ENCODE data around the gene VPS52.
A peak's percentile ranks its signal among the peaks of the same experiment; 100 is the strongest.

VPS52 gene

DNA sequence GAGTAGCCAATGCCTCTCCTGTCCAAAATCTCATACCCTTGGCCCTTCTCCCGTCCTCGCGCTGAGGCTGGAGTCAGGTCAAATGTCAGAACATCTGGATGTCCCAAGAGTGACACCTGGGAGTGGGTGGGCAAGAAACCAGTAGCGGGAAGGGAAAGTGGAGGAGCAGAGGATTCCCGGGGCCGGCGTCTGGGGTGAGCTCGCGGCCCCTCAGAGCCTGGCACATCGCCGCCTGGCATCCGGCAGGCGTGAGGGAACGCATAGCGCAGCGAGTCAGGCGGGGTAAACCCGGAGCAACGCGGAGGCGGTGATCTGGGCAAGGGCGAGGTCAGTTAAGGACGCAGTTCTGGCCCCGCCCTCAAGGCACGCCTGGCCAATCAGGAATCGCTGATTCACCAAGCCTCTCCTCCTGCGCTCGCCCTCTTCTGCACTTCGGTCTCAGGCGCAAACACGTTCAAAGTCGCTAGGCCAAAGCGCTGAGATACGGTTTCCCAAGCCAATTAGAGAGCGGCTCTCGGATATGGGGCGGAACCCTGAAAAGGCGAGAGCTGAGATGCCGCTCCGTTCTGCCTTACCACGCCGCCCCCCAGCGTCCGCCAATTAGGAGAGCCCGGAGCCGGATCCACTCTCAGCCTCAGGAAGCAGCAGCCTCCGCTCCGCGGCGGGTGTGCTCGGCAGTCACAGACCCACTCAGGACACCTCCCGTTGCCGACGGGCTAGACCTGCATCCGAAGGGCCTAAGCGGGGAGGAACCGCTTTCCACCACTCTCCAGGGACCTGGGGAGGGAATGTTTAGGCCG lies 22.5 kb downstream of the VPS52 start (continued):
- TF ChIP-seq ZNF16 (tag by site-specific recombination; IDR thresholded peaks at IDR 0.05; ENCODE audit: low read depth) (no peak), ZNF785 (tag by site-specific recombination; IDR thresholded peaks at IDR 0.05) (no peak), SCRT2 (tag by site-specific recombination; IDR thresholded peaks at IDR 0.05) (no peak)

DNA sequence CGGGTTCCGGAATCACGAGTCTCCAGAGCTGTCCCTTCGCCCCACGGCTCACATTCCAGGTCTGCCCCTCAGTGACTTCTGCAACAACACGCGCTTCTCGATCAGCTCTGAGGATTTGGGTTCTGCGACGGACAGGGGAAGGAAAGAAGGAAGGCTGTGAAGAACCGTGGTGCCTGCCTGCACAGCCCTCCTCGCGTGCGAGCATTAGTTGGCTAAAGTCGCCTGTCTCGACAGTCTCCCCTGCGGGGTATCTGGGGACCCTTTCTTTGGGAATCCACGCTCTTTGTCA lies 23.1 kb downstream of the VPS52 start:
- peak overlapping the region; percentile 34 for H3K4me3 ChIP-seq (ENCODE audit: low read depth, low read length)
- CTCF ChIA-PET = interaction anchor here (0.6 to 6.1 kb wide), 56 partner anchors 9 to 801 kb away, joined by 3 to 76 read pairs (median 6); partner anchors contain the start of genes HSD17B8 and RING1
- peak overlapping the region; percentile 88 for H3K27ac ChIP-seq (ENCODE audit: extremely low read depth, low read depth, low read length)
- H3K36me3 ChIP-seq (ENCODE audit: control insufficient read depth in 2 of 2, insufficient read depth in 1 of 2, low read length in 2 of 2) = peaks cover 14 to 20% of the 10 kb centered on the region in 2 experiments; a peak in 2 of 3 replicates
- H3K4me1 ChIP-seq (ENCODE audit: control insufficient read depth, insufficient read depth, low read length) = peaks cover 12% of the 10 kb centered on the region
- H3K9me3 ChIP-seq (ENCODE audit: control insufficient read depth, insufficient read depth, low read depth, low read length) = no peaks in the 10 kb centered on the region
- POLR2A ChIA-PET = interaction anchor here (0.6 to 4.8 kb wide), 19 partner anchors 12 to 277 kb away, joined by 3 to 65 read pairs (median 10); partner anchors contain the start of genes B3GALT4, HSD17B8, PFDN6 and RGL2
- TF ChIP-seq, protein P1, sequence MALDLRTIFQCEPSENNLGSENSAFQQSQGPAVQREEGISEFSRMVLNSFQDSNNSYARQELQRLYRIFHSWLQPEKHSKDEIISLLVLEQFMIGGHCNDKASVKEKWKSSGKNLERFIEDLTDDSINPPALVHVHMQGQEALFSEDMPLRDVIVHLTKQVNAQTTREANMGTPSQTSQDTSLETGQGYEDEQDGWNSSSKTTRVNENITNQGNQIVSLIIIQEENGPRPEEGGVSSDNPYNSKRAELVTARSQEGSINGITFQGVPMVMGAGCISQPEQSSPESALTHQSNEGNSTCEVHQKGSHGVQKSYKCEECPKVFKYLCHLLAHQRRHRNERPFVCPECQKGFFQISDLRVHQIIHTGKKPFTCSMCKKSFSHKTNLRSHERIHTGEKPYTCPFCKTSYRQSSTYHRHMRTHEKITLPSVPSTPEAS (tag by site-specific recombination; IDR thresholded peaks at IDR 0.05) = no peak
- TF ChIP-seq ZNF302 (tag by site-specific recombination; IDR thresholded peaks at IDR 0.05; ENCODE audit: low read depth) (no peak), ZNF501 (tag by site-specific recombination; IDR thresholded peaks at IDR 0.05) (0 out of 2 replicates have a peak, but pooled peaks have one; percentile 8), ZSCAN30 (tag by site-specific recombination; IDR thresholded peaks at IDR 0.05) (no peak), ZNF202 (tag by site-specific recombination; IDR thresholded peaks at IDR 0.05; ENCODE audit: borderline replicate concordance) (no peak), ZNF146 (tag by site-specific recombination; IDR thresholded peaks at IDR 0.05) (no peak), ZBTB20 (tag by site-specific recombination; IDR thresholded peaks at IDR 0.05) (no peak), ZNF561 (tag by site-specific recombination; IDR thresholded peaks at IDR 0.05; ENCODE audit: borderline replicate concordance) (no peak), ZNF830 (tag by site-specific recombination; IDR thresholded peaks at IDR 0.05; ENCODE audit: low read depth) (no peak), ZNF837 (tag by site-specific recombination; IDR thresholded peaks at IDR 0.05) (no peak), ZNF140 (tag by site-specific recombination; IDR thresholded peaks at IDR 0.05) (no peak), ZNF777 (tag by site-specific recombination; IDR thresholded peaks at IDR 0.05; ENCODE audit: borderline replicate concordance) (0 out of 2 replicates have a peak, but pooled peaks have one; percentile 37), ZNF626 (tag by site-specific recombination; IDR thresholded peaks at IDR 0.05) (no peak), GLIS2 (tag by site-specific recombination; IDR thresholded peaks at IDR 0.05) (0 out of 2 replicates have a peak, but pooled peaks have one; percentile 6), FEZF1 (tag by site-specific recombination; IDR thresholded peaks at IDR 0.05) (no peak), SCRT2 (tag by site-specific recombination; IDR thresholded peaks at IDR 0.05) (no peak), ZNF701 (tag by site-specific recombination; IDR thresholded peaks at IDR 0.05) (no peak), KLF7 (tag by site-specific recombination; IDR thresholded peaks at IDR 0.05; ENCODE audit: borderline replicate concordance) (no peak), SP7 (tag by site-specific recombination; IDR thresholded peaks at IDR 0.05) (no peak), ZFHX2 (tag by site-specific recombination; conservative IDR thresholded peaks at IDR 0.05) (no peak), ZNF132 (tag by site-specific recombination; IDR thresholded peaks at IDR 0.05; ENCODE audit: borderline replicate concordance) (no peak), ZEB2 (tag by site-specific recombination; IDR thresholded peaks at IDR 0.05) (peak; percentile 7; the same call in 1 of the 2 replicates)
- TF ChIP-seq, protein P2, sequence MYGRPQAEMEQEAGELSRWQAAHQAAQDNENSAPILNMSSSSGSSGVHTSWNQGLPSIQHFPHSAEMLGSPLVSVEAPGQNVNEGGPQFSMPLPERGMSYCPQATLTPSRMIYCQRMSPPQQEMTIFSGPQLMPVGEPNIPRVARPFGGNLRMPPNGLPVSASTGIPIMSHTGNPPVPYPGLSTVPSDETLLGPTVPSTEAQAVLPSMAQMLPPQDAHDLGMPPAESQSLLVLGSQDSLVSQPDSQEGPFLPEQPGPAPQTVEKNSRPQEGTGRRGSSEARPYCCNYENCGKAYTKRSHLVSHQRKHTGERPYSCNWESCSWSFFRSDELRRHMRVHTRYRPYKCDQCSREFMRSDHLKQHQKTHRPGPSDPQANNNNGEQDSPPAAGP (tag by site-specific recombination; IDR thresholded peaks at IDR 0.05) = no peak
- TF ChIP-seq, protein P3, sequence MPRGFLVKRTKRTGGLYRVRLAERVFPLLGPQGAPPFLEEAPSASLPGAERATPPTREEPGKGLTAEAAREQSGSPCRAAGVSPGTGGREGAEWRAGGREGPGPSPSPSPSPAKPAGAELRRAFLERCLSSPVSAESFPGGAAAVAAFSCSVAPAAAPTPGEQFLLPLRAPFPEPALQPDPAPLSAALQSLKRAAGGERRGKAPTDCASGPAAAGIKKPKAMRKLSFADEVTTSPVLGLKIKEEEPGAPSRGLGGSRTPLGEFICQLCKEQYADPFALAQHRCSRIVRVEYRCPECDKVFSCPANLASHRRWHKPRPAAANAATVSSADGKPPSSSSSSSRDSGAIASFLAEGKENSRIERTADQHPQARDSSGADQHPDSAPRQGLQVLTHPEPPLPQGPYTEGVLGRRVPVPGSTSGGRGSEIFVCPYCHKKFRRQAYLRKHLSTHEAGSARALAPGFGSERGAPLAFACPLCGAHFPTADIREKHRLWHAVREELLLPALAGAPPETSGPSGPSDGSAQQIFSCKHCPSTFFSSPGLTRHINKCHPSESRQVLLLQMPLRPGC (tag by site-specific recombination; IDR thresholded peaks at IDR 0.05) = no peak
- TF ChIP-seq, protein P4, sequence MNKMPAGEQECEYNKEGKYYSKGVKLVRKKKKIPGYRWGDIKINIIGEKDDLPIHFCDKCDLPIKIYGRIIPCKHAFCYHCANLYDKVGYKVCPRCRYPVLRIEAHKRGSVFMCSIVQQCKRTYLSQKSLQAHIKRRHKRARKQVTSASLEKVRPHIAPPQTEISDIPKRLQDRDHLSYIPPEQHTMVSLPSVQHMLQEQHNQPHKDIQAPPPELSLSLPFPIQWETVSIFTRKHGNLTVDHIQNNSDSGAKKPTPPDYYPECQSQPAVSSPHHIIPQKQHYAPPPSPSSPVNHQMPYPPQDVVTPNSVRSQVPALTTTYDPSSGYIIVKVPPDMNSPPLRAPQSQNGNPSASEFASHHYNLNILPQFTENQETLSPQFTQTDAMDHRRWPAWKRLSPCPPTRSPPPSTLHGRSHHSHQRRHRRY (tag by site-specific recombination; IDR thresholded peaks at IDR 0.05) = no peak
- TF ChIP-seq, protein P5, sequence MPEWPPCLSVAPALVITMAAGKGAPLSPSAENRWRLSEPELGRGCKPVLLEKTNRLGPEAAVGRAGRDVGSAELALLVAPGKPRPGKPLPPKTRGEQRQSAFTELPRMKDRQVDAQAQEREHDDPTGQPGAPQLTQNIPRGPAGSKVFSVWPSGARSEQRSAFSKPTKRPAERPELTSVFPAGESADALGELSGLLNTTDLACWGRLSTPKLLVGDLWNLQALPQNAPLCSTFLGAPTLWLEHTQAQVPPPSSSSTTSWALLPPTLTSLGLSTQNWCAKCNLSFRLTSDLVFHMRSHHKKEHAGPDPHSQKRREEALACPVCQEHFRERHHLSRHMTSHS (tag by site-specific recombination; IDR thresholded peaks at IDR 0.05) = no peak
- TF ChIP-seq, protein P6, sequence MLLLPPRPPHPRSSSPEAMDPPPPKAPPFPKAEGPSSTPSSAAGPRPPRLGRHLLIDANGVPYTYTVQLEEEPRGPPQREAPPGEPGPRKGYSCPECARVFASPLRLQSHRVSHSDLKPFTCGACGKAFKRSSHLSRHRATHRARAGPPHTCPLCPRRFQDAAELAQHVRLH (tag by site-specific recombination; IDR thresholded peaks at IDR 0.05) = no peak
- TF ChIP-seq, protein P7, sequence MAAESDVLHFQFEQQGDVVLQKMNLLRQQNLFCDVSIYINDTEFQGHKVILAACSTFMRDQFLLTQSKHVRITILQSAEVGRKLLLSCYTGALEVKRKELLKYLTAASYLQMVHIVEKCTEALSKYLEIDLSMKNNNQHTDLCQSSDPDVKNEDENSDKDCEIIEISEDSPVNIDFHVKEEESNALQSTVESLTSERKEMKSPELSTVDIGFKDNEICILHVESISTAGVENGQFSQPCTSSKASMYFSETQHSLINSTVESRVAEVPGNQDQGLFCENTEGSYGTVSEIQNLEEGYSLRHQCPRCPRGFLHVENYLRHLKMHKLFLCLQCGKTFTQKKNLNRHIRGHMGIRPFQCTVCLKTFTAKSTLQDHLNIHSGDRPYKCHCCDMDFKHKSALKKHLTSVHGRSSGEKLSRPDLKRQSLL (tag by site-specific recombination; IDR thresholded peaks at IDR 0.05) = no peak
